SK-N-SH (cell line): ENCODE results near the gene ACKR3.

Source experiments
- CTCF ChIP-seq: fragments of 200-600 bp; sonication (generic); IDR thresholded peaks from 2 replicates; pipeline ENCODE4 v1.6.1; 2017; ENCODE audit warnings: antibody characterized with exemption, mild to moderate bottlenecking, moderate library complexity
- GATA2 ChIP-seq: sonication (generic); formaldehyde crosslinking; IDR thresholded peaks from 2 replicates; pipeline ENCODE4 v1.5.0; 2020; ENCODE audit warnings: mild to moderate bottlenecking, missing genetic modification reagents
- NFIC ChIP-seq: IDR thresholded peaks from 2 replicates; pipeline ENCODE4 v1.4.0; 2012; ENCODE audit warnings: borderline replicate concordance
- USF1 ChIP-seq: IDR thresholded peaks from 2 replicates; pipeline ENCODE4 v1.4.0; 2012; ENCODE audit warnings: low read depth, borderline replicate concordance
- ZBTB33 ChIP-seq: IDR thresholded peaks from 2 replicates; pipeline ENCODE4 v1.4.0; 2012; ENCODE audit warnings: low read depth, borderline replicate concordance

- no peak for TF ChIP-seq CTCF
- no peak for TF ChIP-seq ZBTB33
- TF ChIP-seq USF1 = no peak
- no peak for TF ChIP-seq NFIC
- TF ChIP-seq GATA2 = no peak
Measured at GRCh38 chr2:236558993-236559978, 10.3 kb upstream of the ACKR3 start.
